HEK293 (cell line): ENCODE results near the gene PUM1.

Source experiments
- ELK4 ChIP-seq: IDR thresholded peaks from 2 replicates; pipeline ENCODE4 v1.6.1; 2011; ENCODE audit warnings: mild to moderate bottlenecking, low read depth, low read length, borderline replicate concordance
- SALL2 ChIP-seq: fragments of 450-650 bp; formaldehyde crosslinking; IDR thresholded peaks from 2 replicates; pipeline ENCODE4 v1.5.0; 2017; ENCODE audit warnings: missing biosample characterization, mild to moderate bottlenecking, missing genetic modification characterization, borderline replicate concordance
- YY1 ChIP-seq: fragments of 450-650 bp; formaldehyde crosslinking; IDR thresholded peaks from 2 replicates; pipeline ENCODE4 v1.5.1; 2018; ENCODE audit warnings: missing biosample characterization, missing genetic modification characterization
- ZNF530 ChIP-seq: fragments of 450-650 bp; formaldehyde crosslinking; IDR thresholded peaks from 2 replicates; pipeline ENCODE4 v1.5.1; 2016; ENCODE audit warnings: low read depth, missing biosample characterization, missing genetic modification characterization
- ZNF571 ChIP-seq: fragments of 450-650 bp; formaldehyde crosslinking; IDR thresholded peaks from 2 replicates; pipeline ENCODE4 v1.5.0; 2017; ENCODE audit warnings: missing biosample characterization, missing genetic modification characterization
- TF ChIP-seq, protein P1 (sequence below): fragments of 450-650 bp; formaldehyde crosslinking; IDR thresholded peaks from 2 replicates; pipeline ENCODE4 v1.5.1; 2016; ENCODE audit warnings: missing biosample characterization, missing genetic modification characterization

- TF ChIP-seq, protein P1, sequence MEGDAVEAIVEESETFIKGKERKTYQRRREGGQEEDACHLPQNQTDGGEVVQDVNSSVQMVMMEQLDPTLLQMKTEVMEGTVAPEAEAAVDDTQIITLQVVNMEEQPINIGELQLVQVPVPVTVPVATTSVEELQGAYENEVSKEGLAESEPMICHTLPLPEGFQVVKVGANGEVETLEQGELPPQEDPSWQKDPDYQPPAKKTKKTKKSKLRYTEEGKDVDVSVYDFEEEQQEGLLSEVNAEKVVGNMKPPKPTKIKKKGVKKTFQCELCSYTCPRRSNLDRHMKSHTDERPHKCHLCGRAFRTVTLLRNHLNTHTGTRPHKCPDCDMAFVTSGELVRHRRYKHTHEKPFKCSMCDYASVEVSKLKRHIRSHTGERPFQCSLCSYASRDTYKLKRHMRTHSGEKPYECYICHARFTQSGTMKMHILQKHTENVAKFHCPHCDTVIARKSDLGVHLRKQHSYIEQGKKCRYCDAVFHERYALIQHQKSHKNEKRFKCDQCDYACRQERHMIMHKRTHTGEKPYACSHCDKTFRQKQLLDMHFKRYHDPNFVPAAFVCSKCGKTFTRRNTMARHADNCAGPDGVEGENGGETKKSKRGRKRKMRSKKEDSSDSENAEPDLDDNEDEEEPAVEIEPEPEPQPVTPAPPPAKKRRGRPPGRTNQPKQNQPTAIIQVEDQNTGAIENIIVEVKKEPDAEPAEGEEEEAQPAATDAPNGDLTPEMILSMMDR (tag by site-specific recombination): no peak
- no peak for TF ChIP-seq ZNF571 (tag by site-specific recombination)
- no peak for TF ChIP-seq SALL2
- TF ChIP-seq YY1 (tag by site-specific recombination): no peak
- TF ChIP-seq ELK4: no peak
- TF ChIP-seq ZNF530 (tag by site-specific recombination): no peak
Observed at GRCh38 chr1:31054958-31055481, 10.5 kb downstream of the PUM1 start.
